Stimulated activated CD8-positive, alpha-beta memory T cell treated with anti-CD3 and anti-CD28 coated beads, Interleukin-4, amount 100 ng/mL, for 24 hours (primary cell): Measurements from ENCODE around the gene EMILIN1.

Source experiments
- DNase-seq: peaks from one replicate; pipeline ENCODE4 v3.0.0-alpha.2; 2020; ENCODE audit warnings: low read depth

EMILIN1 gene

GRCh38 chr2:27078267-27079194 is at the start of gene EMILIN1:
Gene EMILIN1 (plus strand): TSS chr2:27078615. CDS start chr2:27079066, 451 bp downstream.
- DNase-seq: no peak

GRCh38 chr2:27029051-27029450 is 49.4 kb upstream of the EMILIN1 start:
- DNase-seq: no peak

- DNase-seq: peak; percentile 77
Observed at GRCh38 chr2:27032495-27033252, 45.7 kb upstream of the EMILIN1 start, which contains the start of gene TMEM214. Gene TMEM214 (plus strand): TSS chr2:27032965. CDS start chr2:27033016, 51 bp downstream.

GRCh38 chr2:27033253-27033852 is 45.1 kb upstream of the EMILIN1 start:
- no peak for DNase-seq

- DNase-seq: no peak
Observed at GRCh38 chr2:27038012-27038411, 40.4 kb upstream of the EMILIN1 start.

- no peak for DNase-seq
Observed at GRCh38 chr2:27038631-27039339, 39.6 kb upstream of the EMILIN1 start.

GRCh38 chr2:27039426-27039825 is 39.0 kb upstream of the EMILIN1 start:
- no peak for DNase-seq

- no peak for DNase-seq
Observed at GRCh38 chr2:27039871-27040270, 38.5 kb upstream of the EMILIN1 start.

- DNase-seq: no peak
Observed at GRCh38 chr2:27040282-27040681, 38.1 kb upstream of the EMILIN1 start.

- DNase-seq: no peak
Observed at GRCh38 chr2:27041752-27042151, 36.7 kb upstream of the EMILIN1 start.

GRCh38 chr2:27042159-27042661 is 36.2 kb upstream of the EMILIN1 start:
- DNase-seq: no peak

GRCh38 chr2:27042985-27043634 is 35.3 kb upstream of the EMILIN1 start:
- no peak for DNase-seq

- peak; percentile 61 for DNase-seq
Observed at GRCh38 chr2:27049422-27050280, 28.8 kb upstream of the EMILIN1 start.

GRCh38 chr2:27050281-27050995 is 28.0 kb upstream of the EMILIN1 start:
- peak; percentile 77 for DNase-seq

GRCh38 chr2:27050996-27051901 is 27.2 kb upstream of the EMILIN1 start, which contains the start of gene AGBL5:
Gene AGBL5 (plus strand): TSS chr2:27051668. CDS start chr2:27052959, 1,291 bp downstream.
- peak; percentile 89 for DNase-seq

GRCh38 chr2:27051902-27052645 is 26.3 kb upstream of the EMILIN1 start:
- no peak for DNase-seq

GRCh38 chr2:27053321-27053720 is 25.1 kb upstream of the EMILIN1 start:
- no peak for DNase-seq
